Stimulated activated CD8-positive, alpha-beta memory T cell treated with anti-CD3 and anti-CD28 coated beads, Interleukin-12 subunit alpha, Interleukin-12 subunit beta, amount 100 ng/mL, for 1 hour (primary cell): Measurements from ENCODE around the gene COL25A1.
"Not testable (repeated sequence)": the region's sequence is repeated elsewhere in the genome, so short reads cannot be mapped to it uniquely, and the experiment has no call there.

Experiments
- DNase-seq: peaks from one replicate; pipeline ENCODE4 v3.0.0-alpha.2; 2020; ENCODE audit warnings: low read depth

The COL25A1 gene

GRCh38 chr4:108903464-108904221, 398.8 kb downstream of the COL25A1 start:
- DNase-seq: no peak

DNA sequence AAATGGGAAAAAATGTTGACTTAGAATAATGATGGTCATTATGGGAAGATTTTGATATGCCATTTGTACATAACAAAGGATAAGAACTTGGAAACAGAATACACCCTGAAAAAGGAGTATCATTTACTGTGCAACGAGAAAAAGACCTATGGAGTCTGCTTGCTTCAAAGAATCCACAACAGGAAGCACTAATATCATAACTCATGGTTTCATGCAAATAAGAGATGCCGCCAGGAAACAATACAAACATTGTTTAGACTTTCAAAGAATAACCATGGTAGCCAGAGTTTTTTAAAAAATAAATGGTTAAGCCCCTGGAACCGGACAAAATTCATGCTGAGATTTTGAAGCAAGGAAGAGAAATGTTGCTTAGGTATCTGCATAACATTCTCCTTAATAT, 399.7 kb downstream of the COL25A1 start:
- no peak for DNase-seq

DNA sequence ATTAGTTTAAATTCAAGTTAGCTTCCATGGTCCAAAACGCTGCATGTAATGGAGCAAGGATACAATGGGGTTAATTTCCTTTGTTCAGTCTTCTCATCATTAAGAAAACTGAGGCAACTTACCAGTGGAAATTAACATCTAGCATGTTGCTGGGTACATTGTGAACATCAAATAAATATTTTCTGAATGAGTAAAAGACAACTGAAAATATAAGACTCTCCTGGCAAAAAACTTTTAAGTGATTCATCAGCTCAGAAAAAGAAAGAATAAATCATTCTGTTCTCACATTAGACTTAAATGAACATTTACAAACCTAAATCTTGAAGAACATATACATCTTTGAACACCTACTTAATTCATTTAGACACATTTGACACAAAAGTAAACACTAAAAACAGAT, 401.2 kb downstream of the COL25A1 start:
- DNase-seq: no peak

GRCh38 chr4:108900018-108900580, 402.4 kb downstream of the COL25A1 start:
- DNase-seq: no peak

DNA sequence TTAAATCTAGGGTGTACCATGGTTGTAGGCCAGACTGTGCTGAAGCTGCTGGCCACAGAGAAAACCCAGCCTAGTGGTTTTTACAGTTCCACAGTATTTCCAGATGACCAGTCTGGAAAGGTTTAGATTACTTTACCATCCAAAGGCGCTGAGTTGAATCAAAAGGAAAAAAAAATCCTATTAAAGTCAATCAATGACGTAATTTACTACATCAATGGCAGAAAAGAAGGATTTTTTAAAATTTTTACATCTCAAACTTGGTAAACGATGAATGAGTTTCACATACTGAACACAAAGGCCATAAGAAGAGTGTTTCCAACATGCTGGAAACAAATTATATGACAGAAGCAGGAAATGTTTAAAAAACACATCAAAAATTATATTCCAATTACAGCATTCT, 409.0 kb downstream of the COL25A1 start:
- DNase-seq: no peak

DNA sequence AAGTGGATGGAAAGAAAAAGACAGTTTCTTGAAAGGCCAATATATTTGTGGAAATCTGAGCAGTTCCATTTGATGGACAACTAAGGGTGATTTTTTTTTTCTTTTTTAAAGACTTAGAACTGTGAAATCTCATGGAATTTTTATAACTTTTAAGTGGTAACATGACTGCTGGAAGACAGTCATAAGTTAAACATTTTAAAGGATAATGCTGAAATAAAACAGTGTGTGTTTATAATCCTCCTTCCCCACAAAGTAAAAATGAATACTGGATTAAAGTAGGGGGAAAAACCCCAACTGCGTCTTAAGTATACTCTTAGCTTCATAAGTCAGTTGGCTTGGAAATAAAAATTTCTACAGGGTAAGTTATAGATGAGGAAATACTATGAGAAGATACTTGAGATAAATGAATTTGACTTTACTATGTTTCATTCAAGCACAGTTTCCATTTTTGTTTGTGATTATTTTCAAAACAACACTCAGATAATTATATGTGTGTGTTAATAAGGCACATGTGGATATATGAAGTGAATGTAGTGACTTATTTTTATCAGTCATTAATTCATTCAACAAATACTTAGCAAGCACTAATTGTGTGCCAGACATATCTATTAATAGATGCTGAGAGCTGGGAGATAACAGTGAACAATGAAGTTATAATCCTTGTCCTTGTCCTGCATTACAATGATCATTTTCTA, 410.4 kb downstream of the COL25A1 start:
- DNase-seq: no peak

- no peak for DNase-seq
Measured at GRCh38 chr4:108890484-108890881, 412.0 kb downstream of the COL25A1 start.

DNA sequence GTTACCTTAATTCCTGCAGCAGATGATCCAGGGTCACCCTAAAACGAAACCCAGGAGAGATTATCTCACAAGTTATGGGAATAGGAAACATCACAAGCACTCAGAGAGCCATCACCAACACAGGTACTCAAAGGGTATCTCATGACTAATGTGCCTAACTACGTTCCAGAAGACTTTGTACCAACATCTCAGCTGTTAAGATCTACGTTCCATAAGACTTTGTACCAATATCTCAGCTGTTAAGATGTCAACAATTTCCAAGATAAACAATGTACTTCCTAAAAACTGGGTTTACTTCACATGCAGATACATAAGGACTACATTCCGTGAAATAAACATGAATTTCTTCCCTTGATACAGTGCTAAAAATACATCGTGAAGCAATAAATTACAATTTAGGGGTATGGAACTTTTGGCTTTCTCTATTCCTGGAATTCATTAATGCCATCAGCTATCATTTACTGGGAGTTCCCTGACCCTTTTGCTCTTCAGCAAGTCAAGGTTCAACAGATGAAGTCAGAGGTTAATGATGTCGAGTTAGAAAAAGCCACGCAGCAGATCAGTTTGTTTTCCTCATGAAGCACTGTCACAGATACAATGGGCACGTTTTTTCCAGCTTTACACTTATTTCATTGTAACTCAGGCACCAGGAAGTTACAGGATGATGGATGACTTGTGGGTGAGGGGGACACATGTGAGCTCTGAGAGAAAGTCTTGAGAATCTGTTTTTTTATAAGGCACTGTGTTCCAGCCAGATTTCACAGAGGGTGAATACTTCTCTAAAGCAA, 412.6 kb downstream of the COL25A1 start:
- no peak for DNase-seq

- no peak for DNase-seq
Measured at GRCh38 chr4:108888769-108889168, 413.7 kb downstream of the COL25A1 start.

DNA sequence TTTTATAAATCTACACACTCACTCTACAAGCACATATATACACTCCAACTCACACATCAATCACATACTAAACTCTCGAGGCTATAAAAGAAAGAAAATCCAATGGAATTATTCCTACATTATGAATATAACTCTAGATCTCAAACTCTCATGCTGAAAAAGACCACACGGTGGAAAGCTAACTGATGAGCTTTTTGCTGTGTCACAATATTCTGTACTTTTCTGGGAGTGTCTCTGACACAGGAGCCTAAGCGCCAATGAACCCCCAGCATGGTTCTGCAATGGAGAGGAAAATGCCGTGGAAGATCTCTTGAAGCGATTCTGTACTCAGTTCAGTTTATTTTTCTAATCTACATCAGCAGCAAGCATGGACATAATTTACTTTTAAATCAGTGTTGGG, 415.4 kb downstream of the COL25A1 start:
- no peak for DNase-seq

GRCh38 chr4:108885211-108885610, 417.2 kb downstream of the COL25A1 start:
- no peak for DNase-seq

DNA sequence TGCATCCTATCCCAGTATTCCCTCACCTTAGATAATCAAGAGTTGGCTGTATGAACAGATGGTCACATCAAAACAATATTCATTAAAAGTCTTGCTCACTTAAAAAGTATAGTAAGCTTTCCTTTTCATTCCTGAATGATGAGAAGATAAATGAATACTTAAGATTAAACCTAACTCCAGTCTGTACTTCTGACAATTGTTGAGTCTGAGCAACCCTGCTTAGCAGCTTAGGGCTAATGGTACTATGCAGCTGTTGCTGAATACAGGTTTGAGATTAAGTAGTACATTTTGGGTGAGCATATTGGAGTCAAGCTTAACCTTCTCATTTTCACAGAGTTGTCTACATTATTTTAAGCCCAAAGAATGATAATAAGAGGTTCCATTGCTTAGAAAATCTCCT, 417.9 kb downstream of the COL25A1 start:
- no peak for DNase-seq

- DNase-seq: no peak
Measured at GRCh38 chr4:108881986-108882385, 420.5 kb downstream of the COL25A1 start.

DNA sequence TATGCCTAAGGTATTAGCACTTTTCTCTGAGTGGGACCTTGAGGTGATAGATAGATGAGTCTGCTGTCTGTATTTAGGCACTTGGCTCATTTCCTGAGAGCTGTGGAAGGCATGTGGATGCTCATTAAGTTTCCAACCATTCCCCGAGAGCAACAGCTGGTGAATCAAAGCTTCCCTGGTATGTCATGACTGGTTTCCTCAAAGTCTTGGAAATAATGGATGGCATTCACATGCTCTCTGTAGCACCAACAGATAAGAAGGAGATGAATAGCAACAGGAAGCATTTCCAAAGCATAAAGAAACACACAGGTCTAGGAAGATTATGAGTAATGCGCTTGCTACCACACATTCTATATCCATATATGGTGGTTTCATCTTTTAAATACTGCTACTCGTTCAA, 421.3 kb downstream of the COL25A1 start:
- DNase-seq: no peak

DNA sequence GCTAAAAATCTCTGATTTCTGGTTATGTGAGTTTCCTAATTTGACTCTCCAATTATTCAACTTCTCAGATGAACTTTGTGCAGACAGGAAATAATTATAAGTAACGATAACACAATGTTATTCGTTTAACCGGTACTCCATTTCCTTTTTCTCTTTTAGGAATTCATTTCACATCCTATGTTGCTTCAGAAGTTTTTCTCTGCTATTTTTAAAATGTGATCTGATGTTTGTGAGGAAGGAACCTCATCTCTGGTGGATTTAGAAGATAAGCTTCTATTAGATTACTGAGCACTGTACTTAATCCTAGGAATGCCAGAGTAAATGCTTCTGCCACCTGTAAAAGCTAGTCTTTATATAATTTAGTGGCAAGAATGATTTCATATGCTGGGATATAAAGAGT, 423.7 kb downstream of the COL25A1 start:
- no peak for DNase-seq

GRCh38 chr4:108877821-108878220, 424.6 kb downstream of the COL25A1 start:
- DNase-seq: no peak

DNA sequence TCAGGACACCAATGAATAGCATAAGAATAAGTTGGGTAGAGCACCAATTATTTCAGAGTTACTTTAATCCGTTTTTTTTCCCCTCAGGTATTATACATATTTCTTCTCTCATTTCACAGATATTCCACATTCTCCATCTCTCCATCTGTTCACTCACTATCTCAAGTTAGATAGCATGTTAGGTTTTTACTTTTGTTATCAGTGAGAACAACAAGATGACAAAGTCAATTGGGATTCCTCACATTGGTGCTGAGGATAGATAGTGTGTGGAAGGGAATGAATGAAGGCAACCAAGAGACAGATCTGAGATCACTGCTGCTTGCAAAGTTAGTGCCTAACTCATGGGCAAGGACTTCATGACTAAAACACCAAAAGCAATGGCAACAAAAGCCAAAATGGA, 427.7 kb downstream of the COL25A1 start:
- no peak for DNase-seq

DNA sequence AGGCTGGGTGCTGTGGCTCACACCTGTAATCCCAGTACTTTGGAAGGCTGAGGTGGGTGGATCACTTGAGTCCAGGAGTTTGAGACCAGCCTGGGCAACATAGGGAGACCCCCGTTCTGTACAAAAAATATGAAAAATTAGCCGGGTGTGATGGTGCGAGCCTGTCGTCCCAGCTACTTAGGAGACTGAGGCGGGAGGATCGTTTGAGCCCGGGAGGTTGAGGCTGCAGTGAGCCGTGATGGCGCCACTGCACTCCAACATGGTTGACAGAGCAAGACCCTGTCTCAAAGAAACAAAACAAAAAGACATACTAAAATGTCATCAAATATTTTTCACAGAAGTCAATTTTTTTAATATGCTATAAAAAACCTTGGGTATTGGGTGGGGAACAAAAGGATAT, 432.5 kb downstream of the COL25A1 start:
- DNase-seq: not testable (repeated sequence)

DNA sequence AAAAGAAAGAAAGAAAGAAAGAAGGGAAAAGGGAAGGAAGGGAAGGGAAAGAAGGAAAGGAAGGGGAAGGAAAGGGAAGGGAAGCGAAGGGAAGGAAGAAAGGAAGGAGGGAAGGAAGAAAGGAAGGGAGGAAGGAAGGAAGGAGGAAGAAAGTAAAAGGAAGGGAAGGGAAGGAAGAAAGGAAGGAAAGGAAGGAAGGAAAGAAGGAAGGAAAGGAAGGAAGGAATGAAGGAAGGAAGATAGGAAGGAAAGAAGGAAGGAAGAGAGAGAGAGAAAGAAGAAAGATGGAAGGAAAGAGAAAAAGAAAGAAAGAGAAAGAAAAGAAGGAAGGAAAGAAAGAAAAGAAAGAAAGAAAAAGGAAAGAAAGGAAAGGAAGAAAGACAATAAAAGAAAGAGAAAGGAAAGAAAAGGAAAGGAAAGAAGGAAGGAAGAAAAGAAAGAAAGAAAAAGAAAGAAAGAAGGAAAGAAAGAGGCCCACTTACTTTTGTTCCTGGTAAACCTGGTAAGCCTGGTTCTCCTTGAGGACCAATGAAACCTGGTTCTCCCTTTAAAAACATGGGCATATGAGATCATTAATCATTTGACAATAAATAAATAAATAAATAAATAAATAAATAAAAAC, 433.7 kb downstream of the COL25A1 start:
- DNase-seq: no peak

DNA sequence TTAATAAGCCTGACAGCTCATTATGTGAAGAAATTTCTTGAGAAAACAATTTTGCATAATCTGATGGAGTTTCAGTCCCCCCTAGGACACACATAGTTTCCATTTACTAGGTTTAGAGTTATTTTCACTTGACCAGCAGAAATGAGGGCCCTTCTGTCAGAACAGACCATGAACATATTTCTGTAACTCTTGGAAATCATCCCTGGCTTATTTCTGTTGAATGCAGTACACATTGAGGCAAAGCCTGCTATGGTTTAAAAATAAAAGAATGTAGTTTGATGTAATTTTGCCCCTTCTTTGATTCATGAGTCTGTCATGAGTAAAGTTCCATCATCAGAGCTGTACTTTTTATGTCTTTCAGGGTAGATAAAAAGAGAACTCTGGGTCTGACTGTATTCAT, 435.0 kb downstream of the COL25A1 start:
- DNase-seq: no peak

- DNase-seq: no peak
Measured at GRCh38 chr4:108861334-108861733, 441.1 kb downstream of the COL25A1 start.

DNA sequence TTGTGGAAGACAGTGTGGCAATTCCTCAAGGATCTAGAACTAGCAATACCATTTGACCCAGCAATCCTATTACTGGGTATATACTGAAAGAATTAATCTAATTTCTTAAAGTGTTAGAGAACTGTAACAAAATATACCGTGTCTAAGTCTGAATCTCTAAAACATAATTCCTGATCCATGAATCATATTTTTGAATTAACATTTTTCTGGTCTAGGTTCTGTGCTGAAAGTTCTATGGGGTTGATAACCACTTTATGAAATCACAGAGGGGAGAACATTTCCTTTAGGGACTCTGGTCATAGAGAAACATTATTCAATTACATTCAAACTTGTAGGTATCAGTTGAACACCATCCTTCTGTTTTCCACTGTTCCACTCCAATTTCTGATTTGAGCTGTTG, 447.7 kb downstream of the COL25A1 start:
- DNase-seq: no peak
